GM21528 (cell line): ENCODE measurements around the gene CTNNA3.
"Not testable (repeated sequence)": the region's sequence is repeated elsewhere in the genome, so short reads cannot be mapped to it uniquely, and the experiment has no call there.

Experiments used
- ATAC-seq: cut with Tn5 transposase; IDR thresholded peaks from one replicate; pipeline ENCODE4 v1.9.1; 2021; ENCODE audit warnings: mild to moderate bottlenecking, moderate library complexity; ENCODE audit not compliant: unreplicated experiment, low FRiP score

The CTNNA3 gene

DNA sequence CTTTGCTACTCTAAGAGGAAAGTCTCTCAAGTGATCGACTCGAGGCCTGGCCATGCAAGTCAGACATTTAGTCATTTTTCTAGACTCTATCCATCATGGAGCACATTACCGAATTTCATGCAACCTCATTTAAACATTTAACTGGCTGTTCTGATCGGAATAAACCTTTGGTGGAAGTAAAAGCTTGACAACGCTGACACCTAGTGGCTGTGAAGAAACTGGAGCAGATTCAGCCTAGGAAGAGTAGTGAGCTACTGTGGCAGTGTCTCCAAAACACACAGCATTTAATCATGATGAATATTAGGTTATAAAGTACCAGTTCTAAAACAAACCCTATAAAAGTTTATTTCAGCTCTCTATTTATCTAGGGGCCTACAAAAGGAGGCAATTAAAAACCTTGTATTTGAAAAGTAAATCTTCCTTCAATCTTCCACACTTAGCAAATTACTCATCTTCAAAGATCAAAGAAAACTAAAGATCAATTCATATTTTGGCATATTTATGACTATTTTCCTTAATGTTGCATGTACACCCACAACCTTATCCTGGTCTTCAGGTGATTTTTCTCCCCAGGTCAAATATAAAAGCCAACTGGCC, 175.0 kb downstream of the CTNNA3 start:
- peak; percentile 84 for ATAC-seq

DNA sequence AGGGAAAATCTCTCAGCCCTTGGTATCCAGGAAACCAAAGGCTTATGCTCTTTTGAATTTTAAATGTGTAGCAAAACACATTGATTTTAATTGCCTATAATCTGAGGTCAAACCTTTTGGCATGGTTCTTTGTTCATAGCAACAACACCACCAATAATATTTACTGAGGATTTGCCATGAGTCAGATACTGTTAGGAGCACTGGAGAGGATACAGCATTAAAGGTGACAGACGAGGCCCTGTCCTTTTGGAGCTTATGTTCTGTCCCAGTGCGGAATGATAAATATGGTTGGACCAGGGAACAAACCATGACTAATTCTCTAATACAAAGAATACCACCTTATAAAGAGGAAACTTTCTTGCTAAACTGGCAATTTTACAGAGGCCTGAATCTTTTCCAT, 176.6 kb downstream of the CTNNA3 start:
- no peak for ATAC-seq

DNA sequence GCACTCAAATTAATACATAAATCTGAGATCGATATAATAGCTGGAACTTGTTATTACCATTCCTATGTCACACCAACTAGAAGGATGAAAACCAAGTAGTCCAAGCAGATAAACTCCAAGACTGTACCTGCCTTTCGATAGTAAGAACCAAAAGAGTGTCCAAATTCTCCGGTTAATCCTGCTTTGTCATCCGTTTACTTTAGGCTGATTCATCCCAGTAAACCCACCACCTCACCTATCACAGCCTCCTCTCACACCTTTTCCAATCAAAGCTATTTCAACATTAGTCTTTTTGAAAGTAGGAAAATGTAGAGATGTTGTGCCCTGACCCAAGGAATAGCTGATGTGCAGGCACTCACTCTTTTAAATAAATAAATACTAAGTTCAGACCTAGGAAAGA, 177.2 kb downstream of the CTNNA3 start:
- ATAC-seq, result no peak

DNA sequence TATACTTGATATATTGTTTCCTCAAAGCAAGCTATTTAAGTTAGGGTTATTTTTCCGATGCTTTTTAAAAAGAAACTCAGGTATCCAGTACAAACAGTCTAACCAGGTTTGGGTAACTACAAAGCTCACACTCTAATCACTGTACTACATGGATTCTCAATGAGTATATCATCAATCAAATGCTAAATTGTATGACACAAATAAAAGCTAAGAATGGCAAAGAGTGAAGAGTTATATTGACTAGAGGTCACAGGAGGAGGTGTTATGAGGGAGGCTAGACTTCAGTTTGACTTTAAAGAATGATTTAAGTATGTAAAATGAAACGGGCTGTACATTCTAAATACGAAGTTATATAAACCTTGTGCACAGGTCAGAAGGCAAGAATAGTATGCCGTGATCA, 178.0 kb downstream of the CTNNA3 start:
- ATAC-seq, result no peak

DNA sequence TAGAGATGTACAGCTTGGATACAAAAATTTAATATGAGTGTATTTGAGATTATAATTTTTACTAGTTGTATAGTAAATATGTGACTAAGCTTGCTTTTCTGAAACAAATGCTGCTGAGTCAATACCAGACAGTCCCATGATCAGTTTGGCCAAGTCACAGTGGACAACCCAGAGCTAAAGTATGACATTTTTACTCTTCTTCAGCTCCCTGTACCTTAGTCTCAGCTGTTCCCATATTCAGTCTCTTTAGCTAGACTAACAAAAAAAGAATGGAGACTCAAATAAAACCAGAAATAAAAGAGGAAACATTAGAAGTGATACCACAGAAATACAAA, 189.3 kb downstream of the CTNNA3 start:
- no peak for ATAC-seq

DNA sequence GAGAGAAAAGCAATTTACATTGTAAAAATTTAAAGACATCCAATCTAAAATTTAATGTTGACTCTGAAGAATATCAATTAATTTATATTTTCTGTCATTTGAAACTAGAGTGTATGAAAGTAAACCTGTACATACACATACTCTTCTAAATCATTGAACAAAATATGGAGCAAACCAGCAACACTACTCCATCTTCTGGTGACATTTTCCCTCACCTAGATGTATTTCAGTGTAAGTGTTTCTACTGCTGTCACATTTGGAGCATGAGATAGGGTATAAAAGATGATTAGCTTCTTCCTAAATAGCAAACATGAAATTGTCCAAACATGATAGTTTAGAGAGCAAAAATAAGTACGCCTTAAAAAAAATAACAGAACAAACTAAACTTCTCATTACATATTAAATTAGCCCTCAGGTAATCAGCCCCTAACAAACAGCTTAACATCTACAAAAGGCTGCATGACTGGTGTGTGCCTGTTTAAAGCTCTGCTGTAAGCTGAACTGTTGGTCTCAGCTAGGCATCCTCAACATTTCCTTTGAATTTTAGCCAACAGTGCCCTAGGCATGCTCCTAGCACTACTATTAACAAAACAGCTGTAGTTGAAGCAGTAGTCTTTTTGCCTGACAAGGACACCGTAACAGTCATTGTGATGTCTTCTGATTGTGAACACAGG, 189.8 kb downstream of the CTNNA3 start:
- no peak for ATAC-seq

DNA sequence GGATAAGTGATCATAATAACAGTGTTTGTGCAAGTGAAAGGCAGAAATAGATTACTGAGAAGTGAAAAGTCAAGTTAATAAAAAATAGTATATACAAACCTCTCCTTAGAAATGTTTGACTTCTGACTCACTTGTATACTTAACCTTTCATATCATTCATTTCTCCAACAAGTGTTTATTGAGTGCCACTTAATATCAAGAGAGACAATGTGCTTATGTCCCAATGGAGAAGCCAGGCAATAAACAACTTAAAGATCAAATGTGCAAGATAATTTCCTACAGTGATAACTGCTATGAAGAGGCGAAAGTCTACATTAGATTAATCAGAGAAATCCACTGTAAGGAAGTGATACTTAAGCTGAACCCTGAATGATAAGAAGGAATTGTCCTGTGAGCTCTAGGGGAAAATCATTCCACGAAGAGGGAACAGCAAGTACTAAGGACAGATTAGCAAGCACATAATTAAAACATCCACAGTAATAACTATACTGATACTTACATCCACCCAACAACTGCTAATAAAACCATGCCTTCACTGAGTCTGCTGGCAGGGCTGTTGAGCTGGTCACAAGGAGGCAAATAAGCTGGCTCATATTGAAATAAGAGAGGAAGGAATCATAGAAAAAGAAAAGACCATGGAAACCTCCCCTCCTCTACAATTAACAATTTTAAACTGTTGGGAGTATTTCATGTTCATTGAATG, 203.5 kb downstream of the CTNNA3 start:
- no peak for ATAC-seq

DNA sequence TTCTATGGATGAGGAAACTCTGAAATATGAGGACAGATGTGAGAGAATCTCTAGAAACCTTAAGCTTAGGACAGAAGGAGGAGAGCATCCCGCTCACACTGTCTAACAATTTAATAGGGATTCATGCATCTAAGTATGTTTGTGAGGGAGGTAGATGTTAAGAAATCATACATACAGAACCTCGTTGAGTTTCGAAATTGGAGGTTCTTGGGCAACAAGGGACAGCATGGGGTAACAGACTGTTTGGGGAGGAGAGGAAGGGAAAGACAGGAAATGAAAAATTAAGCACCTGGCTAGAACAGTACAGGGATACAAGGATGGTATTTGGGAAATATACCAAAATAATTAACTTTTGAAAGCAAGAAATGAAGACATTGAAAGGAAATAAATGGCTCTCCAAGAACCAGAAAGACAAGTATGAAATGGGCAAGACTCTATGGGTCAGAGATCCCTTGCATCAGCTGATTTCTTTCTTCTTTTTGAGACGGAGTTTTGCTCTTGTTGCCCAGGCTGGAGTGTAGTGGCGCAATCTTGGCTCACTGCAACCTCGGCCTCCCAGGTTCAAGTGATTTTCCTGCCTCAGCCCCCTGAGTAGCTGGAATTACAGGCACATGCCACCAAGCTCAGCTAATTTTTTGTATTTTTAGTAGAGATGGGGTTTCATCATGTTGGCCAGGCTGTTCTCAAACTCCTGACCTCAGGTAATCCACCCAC, 207.9 kb downstream of the CTNNA3 start:
- no peak for ATAC-seq

DNA sequence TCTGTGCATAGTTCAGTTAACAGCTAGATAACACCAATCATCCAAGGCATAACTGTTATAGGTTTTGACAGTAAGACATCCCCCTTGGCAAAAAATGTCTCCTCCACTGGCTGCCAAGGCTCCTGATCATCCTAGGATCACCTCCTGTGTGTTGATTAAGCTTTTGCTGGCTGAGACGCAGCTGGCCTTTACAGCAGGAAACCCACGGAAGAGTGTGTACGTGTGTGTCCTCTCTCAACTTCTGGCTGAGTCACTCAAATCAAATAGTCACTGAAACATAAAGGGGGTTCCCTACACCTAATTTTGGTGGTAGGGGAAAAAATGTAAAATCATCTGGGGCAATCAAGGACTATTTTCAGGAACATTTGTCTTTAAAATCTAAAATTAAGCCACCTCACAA, 208.8 kb downstream of the CTNNA3 start:
- ATAC-seq, result no peak

DNA sequence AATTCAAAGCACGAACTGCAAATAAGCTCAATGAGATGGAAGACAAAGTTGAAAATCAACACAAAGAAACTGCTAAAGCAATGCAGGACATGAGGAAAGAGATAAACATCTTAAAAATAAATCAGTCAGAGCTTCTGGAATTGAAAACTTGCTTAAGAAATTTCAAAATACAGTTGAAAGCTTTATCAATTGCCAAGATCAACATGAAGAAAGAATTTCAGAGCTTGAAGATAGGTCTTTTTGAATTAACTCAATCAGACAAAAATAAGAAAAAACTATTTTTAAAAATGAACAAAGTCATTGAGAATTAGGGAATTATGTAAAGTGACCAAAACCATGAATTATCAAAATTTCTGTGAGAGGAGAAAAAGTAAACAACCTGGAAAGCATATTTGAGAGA, 218.1 kb downstream of the CTNNA3 start:
- ATAC-seq, result no peak

DNA sequence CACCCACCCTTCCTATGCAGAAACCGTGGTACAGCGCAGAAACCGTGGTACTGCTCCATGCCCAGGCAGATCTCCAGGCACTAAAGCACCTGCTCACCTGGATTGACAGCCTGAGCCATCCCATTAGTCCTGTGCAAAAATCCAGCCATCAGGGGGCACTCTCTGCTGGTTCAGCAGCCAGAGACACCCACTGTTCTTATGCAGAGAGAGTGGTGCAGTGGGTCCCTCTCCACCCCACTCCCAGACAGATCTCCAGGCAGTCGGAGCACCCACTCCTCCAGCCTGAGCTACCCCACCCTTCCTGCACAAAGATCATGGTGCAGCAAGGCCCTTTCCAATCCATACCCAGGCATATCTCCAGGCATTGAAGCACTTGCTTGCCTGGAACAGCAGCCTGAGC, 219.8 kb downstream of the CTNNA3 start:
- ATAC-seq, result no peak

DNA sequence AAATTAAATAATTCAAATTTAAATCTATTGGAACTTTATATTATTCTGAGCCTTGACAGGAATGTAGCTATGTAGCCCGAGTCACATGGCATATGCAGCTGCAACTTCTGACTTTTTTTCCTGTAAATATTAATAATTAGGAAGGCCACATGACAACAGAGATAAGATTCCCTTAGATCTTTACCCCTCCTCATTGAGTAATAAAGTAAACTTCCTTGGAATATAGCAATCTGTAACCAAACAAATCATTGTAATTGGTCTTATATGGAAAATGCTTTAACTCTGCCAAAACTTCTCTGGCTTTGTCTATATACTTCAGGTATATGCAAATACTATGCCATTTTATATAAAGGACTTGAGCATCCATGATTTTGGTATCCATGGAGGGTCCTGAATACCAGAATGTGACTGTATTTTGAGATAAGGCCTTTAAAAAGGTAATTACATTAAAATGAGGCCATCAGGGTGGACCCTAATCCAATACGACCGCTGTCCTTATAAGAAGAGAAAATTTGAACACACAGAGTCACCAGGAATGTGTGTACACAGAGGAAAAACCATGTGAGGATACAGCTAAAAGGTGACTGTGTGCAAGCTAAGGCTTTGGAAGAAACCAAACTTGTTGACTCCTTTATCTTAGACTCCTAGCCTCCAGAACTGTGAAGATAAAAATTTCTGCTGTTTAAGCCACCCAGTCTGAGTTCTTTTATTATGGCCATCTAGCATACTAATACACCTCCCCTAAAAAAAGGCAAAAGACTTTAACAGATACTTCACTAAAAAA, 222.0 kb downstream of the CTNNA3 start:
- ATAC-seq, result no peak

DNA sequence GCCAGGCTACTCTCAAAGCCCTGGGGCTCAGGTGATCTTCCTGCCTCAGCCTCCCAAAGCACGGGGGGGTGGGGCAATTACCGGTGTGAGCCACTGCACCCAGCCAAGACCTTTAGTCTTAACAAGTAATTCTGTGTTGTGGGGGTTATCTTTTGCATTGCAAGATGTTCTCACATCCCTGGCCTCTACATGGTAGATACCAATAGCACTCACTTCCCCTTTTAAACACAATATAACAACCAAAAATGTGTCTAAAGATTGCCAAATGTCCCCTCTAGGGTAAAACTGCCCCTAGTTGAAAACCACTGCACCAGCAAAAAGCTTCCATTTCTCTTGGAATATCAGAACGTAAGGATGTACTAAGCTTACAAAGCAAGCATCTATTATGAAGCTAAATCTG, 225.0 kb downstream of the CTNNA3 start:
- ATAC-seq, result no peak

DNA sequence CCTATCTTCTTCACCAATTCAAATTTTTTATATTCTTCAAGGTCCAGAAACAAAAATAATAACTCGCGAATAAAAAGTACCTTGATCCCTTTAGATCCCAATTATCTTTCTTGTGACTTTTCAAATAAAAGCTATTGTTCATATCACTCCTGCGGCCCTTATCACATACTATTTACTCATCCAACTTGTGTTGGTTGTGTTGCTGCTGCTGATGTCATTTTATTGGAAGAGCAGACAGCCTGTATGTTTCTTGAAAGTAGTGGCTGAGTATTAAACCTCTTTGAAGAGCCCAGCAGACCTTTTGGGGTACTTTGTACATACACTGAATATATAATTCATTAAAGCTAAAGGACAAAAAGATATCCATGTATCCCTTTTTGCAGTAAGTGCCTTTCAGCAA, 231.7 kb downstream of the CTNNA3 start:
- no peak for ATAC-seq

DNA sequence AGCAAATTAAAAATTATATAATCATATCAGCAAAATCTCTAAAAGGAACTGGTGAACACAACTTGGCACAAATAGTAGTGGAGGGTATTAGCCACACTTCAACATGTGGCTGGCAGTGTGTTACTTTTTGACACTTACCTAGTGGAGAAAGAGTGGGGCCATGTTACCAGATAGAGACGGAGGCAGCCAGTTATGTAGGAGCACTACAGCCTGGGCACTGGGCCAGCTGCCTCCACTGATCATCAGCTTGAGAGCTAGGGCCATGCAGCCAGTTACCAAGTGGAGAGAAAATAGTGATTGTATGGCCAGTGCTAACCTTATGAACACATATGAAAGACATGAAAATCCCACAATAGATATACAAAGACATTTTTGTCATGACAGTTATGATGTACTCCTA, 243.1 kb downstream of the CTNNA3 start:
- no peak for ATAC-seq

DNA sequence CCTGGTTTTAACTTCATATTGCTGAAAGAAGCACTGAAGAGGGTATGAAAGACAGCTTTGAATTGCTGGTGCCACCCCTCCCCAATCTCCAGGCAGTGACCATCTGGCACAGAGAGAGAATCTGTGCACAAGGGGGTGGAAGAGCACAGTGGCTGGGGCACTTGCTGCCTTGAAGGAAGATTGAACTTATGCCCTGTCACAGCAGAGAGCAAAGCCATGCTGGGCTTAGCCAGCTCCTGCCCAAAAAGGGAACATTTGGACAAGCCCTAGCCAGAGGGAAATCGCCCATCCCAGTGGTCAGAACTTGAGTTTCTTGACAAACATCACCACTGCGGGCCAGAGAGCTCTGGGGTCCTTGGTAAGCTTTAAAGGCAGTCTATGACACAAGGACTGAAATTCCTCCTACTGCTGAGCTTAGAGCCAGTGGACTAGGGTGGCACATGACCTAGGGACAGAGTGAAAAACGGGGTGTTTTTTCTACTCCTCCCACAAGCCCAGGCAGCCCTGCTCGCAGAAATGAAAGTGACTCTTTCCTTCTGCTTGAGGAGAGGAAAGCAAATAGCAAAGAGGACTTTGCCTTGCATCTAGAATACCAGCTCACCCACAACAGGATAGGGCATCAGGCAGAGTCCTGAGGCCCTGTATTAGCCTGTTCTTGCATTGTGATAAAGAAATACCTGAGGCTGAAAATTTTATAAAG, 257.2 kb downstream of the CTNNA3 start:
- ATAC-seq, result no peak

DNA sequence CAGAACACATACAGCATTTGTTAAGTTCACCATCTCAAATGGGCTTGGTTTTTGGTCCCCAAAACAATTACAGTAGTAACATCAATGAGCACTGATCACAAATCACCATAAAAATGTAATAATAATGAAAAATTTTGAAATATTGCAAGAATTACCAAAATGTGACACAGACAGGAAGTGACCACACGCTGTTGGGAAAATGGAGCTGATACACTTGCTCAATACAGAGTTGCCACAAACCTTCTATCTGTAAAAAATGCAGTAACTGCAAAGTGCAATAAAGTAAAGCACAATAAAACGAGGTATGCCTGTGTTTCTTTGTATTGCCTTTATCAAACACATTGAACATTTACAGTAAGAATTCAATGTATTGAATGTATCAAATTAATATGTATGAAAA, 262.7 kb downstream of the CTNNA3 start:
- ATAC-seq, result no peak

DNA sequence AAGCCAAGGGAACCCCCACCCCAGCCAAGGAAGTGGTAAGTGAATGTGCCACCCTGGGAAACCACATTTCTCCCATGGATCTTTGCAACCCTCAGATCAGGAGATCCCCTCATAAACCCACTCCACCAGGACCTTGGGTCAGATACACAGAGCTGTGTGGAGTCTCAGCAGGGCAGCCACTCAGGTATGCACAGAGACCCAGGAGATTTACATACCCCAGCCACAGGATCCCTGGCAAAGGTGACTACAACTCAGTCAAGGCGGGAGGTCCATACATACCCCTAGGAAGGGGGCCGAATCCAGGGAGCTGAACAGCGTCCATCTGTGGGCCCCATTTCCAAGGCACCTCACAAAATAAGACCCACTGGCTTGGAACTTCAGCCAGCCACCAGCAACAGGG, 293.4 kb downstream of the CTNNA3 start:
- no peak for ATAC-seq

DNA sequence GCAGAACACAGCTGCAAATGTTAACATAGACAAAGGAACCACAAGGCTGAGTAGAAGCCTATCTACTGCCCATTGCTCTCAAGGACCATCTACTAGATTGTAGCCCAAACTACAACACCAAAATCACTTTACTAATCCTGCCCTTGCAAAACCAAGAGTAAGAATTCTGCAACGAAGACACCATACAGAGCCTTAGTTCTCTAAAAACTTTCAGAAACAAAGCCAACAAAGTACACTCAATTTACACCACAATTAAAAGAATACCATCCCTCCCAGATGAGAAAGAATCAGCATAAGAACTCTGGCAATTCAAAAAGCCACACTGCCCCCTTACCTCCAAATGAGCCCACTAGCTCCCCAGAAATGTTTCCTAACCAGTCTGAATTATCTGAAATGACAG, 294.3 kb downstream of the CTNNA3 start:
- no peak for ATAC-seq

DNA sequence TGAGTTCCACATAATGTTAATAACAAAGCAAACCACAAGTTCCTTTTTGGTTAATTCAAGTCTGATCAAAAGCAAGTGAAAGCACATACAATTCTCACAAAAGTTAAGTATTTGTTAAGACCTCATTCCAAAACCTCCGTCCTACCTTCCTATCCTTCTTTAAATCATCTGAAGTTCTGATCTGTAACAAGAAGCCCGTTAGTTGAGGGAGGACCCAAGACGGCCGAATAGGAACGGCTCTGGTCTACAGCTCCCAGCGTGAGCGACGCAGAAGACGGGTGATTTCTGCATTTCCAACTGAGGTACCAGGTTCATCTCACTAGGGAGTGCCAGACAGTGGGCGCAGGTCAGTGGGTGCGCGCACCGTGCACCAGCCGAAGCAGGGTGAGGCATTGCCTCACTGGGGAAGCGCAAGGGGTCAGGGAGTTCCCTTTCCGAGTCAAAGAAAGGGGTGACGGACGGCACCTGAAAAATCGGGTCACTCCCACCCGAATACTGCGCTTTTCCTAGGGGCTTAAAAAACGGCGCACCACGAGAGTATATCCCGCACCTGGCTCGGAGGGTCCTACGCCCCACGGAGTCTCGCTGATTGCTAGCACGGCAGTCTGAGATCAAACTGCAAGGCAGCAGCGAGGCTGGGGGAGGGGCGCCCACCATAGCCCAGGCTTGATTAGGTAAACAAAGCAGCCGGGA, 309.0 kb downstream of the CTNNA3 start:
- not testable (repeated sequence) for ATAC-seq
